Fibroblast of skin of abdomen (primary cell): Measurements from ENCODE around the gene SOAT2.
"Not testable (repeated sequence)": the region's sequence is repeated elsewhere in the genome, so short reads cannot be mapped to it uniquely, and the experiment has no call there.

Source experiments
- DNase-seq: peaks from one replicate; pipeline ENCODE4 v3.0.0-alpha.2; 2013

SOAT2 gene

GRCh38 chr12:53105712-53106439, 2.6 kb downstream of the SOAT2 start:
- no peak for DNase-seq

GRCh38 chr12:53107122-53107521, 3.8 kb downstream of the SOAT2 start:
- DNase-seq, result no peak

GRCh38 chr12:53112431-53112830, 9.1 kb downstream of the SOAT2 start:
- DNase-seq, result not testable (repeated sequence)

- no peak for DNase-seq
These were observed 9.9 kb downstream of the SOAT2 start for GRCh38 chr12:53113136-53113705.

GRCh38 chr12:53113951-53114350, 10.7 kb downstream of the SOAT2 start:
- no peak for DNase-seq

GRCh38 chr12:53115112-53115890, 12.0 kb downstream of the SOAT2 start:
- DNase-seq, result no peak

GRCh38 chr12:53115891-53116648, 12.8 kb downstream of the SOAT2 start:
- no peak for DNase-seq

GRCh38 chr12:53118751-53119300, 15.5 kb downstream of the SOAT2 start:
- DNase-seq, result no peak

- no peak for DNase-seq
These were observed 17.6 kb downstream of the SOAT2 start for GRCh38 chr12:53120685-53121525.

- peak; percentile 39 for DNase-seq
These were observed 19.7 kb downstream of the SOAT2 start for GRCh38 chr12:53122961-53123468.

- peak; percentile 27 for DNase-seq
These were observed 20.5 kb downstream of the SOAT2 start for GRCh38 chr12:53123578-53124351.

- no peak for DNase-seq
These were observed 21.1 kb downstream of the SOAT2 start for GRCh38 chr12:53124352-53124723.

GRCh38 chr12:53127169-53127568, 23.9 kb downstream of the SOAT2 start:
- no peak for DNase-seq

GRCh38 chr12:53128780-53129569, 25.7 kb downstream of the SOAT2 start:
- DNase-seq, result no peak

- DNase-seq, result no peak
These were observed 28.6 kb downstream of the SOAT2 start for GRCh38 chr12:53131844-53132243.

- DNase-seq, result no peak
These were observed 30.4 kb downstream of the SOAT2 start for GRCh38 chr12:53133722-53134121.

GRCh38 chr12:53143355-53143754, 40.1 kb downstream of the SOAT2 start:
- DNase-seq, result no peak

GRCh38 chr12:53145383-53146260, 42.3 kb downstream of the SOAT2 start:
- DNase-seq, result no peak

- no peak for DNase-seq
These were observed 43.9 kb downstream of the SOAT2 start for GRCh38 chr12:53147181-53147580.
